SK-N-SH (cell line): ENCODE results near the gene PHC3.

Source experiments
- ELF1 ChIP-seq: IDR thresholded peaks from 2 replicates; pipeline ENCODE4 v1.4.0; 2012
- EP300 ChIP-seq, 2 experiments: IDR thresholded peaks; 2 replicates each; pipeline versions ENCODE4 v1.4.0 to v1.6.1; 2012; ENCODE audit warnings: borderline replicate concordance in 1 of 2, low read depth in 1 of 2, low read length in 1 of 2
- EZH2phosphoT487 ChIP-seq: fragments of 200-600 bp; sonication (generic); IDR thresholded peaks from 2 replicates; pipeline ENCODE4 v1.6.1; 2017; ENCODE audit warnings: low read depth, mixed run types, mild to moderate bottlenecking, antibody characterized with exemption, moderate library complexity, borderline replicate concordance
- TCF12 ChIP-seq: IDR thresholded peaks from 2 replicates; pipeline ENCODE4 v1.4.0; 2012
- YY1 ChIP-seq: IDR thresholded peaks from 2 replicates; pipeline ENCODE4 v1.4.0; 2012; ENCODE audit warnings: low read depth, mild to moderate bottlenecking
- TF ChIP-seq, protein P1 (sequence below): fragments of 200-600 bp; sonication (generic); IDR thresholded peaks from 2 replicates; pipeline ENCODE4 v1.6.1; 2017; ENCODE audit warnings: antibody characterized with exemption, mild to moderate bottlenecking, moderate library complexity
- TF ChIP-seq, protein P2 (sequence below): IDR thresholded peaks from 2 replicates; pipeline ENCODE4 v1.6.1; 2012; ENCODE audit warnings: mild to moderate bottlenecking, low read depth, low read length, moderate library complexity

DNA sequence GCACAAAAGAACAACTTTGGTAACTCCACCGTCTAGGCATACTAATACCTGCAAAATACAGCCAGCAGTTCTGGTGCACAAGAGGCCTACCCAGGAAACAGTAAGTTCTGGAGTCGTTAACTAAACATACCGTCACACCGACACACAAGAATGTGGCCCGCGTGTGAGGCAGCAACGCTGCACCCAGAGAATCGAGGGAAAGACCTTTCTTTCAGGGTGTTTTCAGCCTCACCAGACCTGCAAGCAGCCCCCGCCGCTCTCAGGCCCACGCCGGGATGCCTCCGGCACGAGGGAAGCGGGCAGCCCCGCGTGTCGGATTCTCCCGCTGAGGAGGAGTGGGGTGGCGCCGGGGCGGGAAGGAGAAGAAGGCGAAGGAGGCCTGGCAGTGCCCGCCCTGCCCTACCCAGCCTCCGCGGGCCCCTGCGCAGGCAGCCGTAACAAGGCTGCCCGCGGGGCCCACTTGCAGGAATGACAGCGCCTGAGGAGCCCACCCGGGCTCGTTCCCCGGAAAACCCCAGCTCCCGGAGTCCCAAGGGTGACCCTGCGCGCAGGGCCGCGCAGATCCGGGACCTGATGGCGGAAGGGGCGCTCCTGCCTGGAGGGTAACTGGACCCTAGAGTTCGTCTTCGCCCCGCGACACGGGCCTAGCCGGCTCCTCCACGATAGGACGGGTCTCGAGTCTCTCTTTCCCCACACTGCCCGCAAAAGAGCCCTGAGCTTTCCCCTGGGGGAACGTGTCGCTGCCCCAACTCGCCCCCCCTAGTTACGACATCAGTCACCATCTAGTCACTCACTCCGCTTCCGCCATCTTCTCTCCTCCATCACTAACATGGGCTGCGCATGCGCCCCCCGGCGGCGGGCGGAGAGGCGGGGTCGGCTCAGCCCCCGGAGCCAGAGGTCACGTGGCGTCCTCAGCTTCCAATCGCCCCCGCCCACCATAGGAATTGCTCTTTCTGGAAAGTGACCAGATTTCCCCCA is at the start of gene PHC3:
- TF ChIP-seq, protein P1, sequence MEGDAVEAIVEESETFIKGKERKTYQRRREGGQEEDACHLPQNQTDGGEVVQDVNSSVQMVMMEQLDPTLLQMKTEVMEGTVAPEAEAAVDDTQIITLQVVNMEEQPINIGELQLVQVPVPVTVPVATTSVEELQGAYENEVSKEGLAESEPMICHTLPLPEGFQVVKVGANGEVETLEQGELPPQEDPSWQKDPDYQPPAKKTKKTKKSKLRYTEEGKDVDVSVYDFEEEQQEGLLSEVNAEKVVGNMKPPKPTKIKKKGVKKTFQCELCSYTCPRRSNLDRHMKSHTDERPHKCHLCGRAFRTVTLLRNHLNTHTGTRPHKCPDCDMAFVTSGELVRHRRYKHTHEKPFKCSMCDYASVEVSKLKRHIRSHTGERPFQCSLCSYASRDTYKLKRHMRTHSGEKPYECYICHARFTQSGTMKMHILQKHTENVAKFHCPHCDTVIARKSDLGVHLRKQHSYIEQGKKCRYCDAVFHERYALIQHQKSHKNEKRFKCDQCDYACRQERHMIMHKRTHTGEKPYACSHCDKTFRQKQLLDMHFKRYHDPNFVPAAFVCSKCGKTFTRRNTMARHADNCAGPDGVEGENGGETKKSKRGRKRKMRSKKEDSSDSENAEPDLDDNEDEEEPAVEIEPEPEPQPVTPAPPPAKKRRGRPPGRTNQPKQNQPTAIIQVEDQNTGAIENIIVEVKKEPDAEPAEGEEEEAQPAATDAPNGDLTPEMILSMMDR, result no peak
- no peak for TF ChIP-seq TCF12
- no peak for TF ChIP-seq EZH2phosphoT487
- TF ChIP-seq ELF1, result peak; percentile 66
- peak; percentile 89 for TF ChIP-seq YY1
- TF ChIP-seq EP300 (IDR thresholded peaks at IDR 0.05; ENCODE audit: borderline replicate concordance in 1 of 2, low read depth in 1 of 2, low read length in 1 of 2), result no peak
- TF ChIP-seq, protein P2, sequence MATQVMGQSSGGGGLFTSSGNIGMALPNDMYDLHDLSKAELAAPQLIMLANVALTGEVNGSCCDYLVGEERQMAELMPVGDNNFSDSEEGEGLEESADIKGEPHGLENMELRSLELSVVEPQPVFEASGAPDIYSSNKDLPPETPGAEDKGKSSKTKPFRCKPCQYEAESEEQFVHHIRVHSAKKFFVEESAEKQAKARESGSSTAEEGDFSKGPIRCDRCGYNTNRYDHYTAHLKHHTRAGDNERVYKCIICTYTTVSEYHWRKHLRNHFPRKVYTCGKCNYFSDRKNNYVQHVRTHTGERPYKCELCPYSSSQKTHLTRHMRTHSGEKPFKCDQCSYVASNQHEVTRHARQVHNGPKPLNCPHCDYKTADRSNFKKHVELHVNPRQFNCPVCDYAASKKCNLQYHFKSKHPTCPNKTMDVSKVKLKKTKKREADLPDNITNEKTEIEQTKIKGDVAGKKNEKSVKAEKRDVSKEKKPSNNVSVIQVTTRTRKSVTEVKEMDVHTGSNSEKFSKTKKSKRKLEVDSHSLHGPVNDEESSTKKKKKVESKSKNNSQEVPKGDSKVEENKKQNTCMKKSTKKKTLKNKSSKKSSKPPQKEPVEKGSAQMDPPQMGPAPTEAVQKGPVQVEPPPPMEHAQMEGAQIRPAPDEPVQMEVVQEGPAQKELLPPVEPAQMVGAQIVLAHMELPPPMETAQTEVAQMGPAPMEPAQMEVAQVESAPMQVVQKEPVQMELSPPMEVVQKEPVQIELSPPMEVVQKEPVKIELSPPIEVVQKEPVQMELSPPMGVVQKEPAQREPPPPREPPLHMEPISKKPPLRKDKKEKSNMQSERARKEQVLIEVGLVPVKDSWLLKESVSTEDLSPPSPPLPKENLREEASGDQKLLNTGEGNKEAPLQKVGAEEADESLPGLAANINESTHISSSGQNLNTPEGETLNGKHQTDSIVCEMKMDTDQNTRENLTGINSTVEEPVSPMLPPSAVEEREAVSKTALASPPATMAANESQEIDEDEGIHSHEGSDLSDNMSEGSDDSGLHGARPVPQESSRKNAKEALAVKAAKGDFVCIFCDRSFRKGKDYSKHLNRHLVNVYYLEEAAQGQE, result no peak
